ENCODE data around the gene CALML6. TPM values are rescaled to one million over a fixed set of nuclear protein-coding genes. Genes with fewer than 3 reads are reported as not detected.

CALML6 gene
- total and polyA plus RNA-seq, 8 donors, result 0.39 to 4.4 (median 1.1) TPM

DNA sequence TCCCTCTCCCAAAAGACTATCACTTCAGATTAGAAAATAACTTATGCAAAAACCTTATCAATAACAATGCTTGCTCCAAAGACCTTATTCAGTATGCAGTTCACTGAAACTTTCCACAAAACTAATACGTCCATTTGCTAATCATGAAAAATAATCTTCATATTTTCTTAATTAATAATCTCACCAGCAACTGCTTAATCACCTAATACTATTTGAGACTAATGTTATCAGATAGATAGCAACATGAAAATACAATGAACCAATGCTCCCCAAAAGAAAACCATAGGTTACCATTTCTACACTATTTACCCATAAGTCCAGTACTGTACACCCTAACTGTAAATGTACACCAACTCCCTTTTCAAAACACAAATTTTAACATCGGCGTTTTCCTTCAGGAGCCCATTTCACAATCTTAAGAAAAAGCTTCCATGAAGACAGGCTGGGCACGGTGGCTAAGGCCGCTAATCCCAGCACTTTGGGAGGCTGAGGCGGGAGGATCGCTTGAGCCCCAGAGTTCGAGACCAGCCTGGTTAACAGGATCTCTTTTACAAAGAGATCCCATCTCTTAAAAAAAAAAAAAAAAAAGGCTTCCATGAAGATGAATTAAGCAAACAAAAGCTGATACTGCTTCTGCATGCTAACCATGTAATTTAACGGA is 25.8 kb upstream of the CALML6 start:
- Histone ChIP-seq H3K27ac (peak overlapping the region in 2 of 4 donors; percentile 24 to 67), H3K4me1 (peaks cover 11 to 20% (median 19%) of the 10 kb centered on the region in 3 donors), H3K27me3 (no peaks in the 10 kb centered on the region), H3K4me3 (peak overlapping the region; percentile 60 to 93 (median 70)), H3K36me3 (no peaks in the 10 kb centered on the region), H3K9me3 (no peaks in the 10 kb centered on the region)
- WGBS, 2 donors, result 20 to 26% methylated on average over 9 of the region's 9 CpGs
- ATAC-seq, result no peak
- no peak for FAIRE-seq
- peak in 1 of 6 donors; percentile 15 for DNase-seq
- intact Hi-C loops (cut with DNase I), result loop anchor here in 1 of 3 donors (10.0 kb wide), 1 partner anchor 104 kb away; no protein-coding TSS in a partner anchor
- TF ChIP-seq, protein P1, sequence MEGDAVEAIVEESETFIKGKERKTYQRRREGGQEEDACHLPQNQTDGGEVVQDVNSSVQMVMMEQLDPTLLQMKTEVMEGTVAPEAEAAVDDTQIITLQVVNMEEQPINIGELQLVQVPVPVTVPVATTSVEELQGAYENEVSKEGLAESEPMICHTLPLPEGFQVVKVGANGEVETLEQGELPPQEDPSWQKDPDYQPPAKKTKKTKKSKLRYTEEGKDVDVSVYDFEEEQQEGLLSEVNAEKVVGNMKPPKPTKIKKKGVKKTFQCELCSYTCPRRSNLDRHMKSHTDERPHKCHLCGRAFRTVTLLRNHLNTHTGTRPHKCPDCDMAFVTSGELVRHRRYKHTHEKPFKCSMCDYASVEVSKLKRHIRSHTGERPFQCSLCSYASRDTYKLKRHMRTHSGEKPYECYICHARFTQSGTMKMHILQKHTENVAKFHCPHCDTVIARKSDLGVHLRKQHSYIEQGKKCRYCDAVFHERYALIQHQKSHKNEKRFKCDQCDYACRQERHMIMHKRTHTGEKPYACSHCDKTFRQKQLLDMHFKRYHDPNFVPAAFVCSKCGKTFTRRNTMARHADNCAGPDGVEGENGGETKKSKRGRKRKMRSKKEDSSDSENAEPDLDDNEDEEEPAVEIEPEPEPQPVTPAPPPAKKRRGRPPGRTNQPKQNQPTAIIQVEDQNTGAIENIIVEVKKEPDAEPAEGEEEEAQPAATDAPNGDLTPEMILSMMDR (IDR thresholded peaks at IDR 0.05), result no peak

DNA sequence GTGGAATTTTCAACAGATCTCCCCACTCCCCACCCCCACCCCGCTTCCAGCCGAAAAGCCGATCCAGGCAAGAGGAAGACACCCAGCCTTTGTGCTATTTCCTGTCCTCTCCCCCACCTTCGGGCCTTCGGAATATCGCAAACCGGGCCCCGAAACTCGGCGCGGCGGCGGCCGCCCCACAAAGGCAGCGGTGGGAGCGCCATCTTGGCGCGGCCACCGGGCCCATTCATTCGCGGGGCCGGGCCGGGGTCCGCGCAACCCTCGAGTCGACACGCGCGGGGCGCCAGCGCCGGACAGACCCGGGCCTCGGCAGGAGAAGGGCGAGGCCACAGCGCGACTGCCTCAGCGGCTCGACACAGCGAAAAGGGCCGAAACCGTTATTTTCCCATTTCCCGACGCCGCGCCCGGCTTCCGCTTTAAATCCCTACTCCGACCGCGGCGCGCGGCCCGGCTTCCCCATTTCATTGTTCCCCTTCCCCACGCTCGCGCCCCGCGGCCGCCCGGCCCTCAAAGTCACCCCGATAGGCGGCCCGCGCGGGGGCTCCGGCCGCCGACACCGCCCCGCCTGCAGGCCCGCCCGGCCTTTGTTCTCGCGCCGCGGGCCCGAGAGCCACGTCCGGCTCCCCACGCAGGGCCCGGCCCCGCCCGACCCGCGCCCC is 25.1 kb upstream of the CALML6 start:
- no peaks in the 10 kb centered on the region for H3K27me3 ChIP-seq
- H3K27ac ChIP-seq, result peak overlapping the region in 3 of 4 donors; percentile 24 to 88 (median 67)
- TF ChIP-seq, protein P1 (IDR thresholded peaks at IDR 0.05), result no peak
- ATAC-seq (peak in 1 of 4 donors; percentile 8), DNase-seq (peak in 5 of 6 donors; percentile 23 to 81 (median 56)), FAIRE-seq (no peak)
- H3K4me1 ChIP-seq, result peaks cover 18 to 28% (median 26%) of the 10 kb centered on the region in 3 donors
- peak overlapping the region; percentile 60 to 93 (median 70) for H3K4me3 ChIP-seq
- 0 to 1% methylated on average over 86 to 88 of the region's 88 CpGs for WGBS, 2 donors
- intact Hi-C loops (cut with DNase I), result loop anchor here in 2 of 3 donors (10.0 kb wide), 1 partner anchor 105 kb away; no protein-coding TSS in a partner anchor
- no peaks in the 10 kb centered on the region for H3K9me3 ChIP-seq
- no peaks in the 10 kb centered on the region for H3K36me3 ChIP-seq

DNA sequence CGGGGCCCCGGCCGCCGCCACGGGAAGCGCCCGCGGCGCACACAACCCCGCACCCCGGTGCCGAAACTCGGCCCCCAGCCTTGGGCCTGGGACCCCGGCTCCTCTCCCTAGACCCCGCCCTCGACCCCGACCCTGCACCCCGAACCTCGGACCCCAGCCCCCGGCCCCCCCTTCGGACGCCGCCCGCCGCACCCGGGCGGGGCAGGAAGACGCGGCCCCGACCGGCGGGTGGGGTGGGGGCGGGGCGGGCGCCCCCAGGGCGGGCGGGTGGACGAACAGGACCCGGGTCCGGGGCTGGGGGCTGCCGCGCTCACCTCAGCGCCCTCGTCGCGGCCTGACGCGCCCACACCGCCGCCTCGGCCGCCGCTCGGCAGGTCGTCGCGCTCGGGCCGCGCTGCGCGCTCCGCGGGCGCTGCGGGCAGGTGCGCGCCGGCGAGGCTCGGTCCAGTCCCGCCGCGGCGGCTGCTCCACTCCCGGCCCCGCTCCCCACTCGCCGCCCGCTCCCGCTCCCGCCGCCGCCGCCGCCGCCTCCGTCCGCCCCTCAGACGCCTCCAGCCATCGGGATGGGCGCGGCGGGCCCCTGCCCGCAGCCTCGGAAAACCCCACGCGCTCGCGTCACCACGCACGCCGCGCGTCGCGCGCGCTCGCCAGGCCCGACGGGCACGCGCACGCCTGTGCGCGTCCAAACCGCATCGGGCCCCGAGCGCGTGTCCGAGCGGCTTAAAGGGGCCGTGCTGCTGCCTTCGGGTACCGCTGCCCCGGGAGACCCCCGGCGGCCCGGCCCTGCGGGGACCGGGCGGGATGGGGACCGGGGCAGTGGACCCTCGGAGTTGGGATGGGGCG is 24.3 kb upstream of the CALML6 start, which contains the start of gene GNB1:
TSS of gene GNB1 (minus strand) at position 582 of the 843 bp plus-strand sequence. CDS start 65,634 bp downstream, outside the sequence.
- Histone ChIP-seq H3K9me3 (no peaks in the 10 kb centered on the region), H3K36me3 (no peaks in the 10 kb centered on the region), H3K4me3 (peak within 1 kb of the TSS; percentile 60 to 93 (median 70)), H3K4me1 (peaks cover 20 to 28% (median 26%) of the 10 kb centered on the region in 3 donors), H3K27me3 (no peaks in the 10 kb centered on the region), H3K27ac (peak within 1 kb of the TSS; percentile 68 to 88 (median 82))
- FAIRE-seq, result no peak
- 0 to 1% methylated on average over 50 to 137 of the region's 137 CpGs for WGBS, 2 donors
- TF ChIP-seq, protein P1 (IDR thresholded peaks at IDR 0.05), result no peak
- peak; percentile 85 to 95 (median 90) for DNase-seq
- ATAC-seq, result peak; percentile 82 to 92 (median 88)
- intact Hi-C loops (cut with DNase I), result loop anchor here in 1 of 3 donors (10.0 kb wide), 1 partner anchor 106 kb away; no protein-coding TSS in a partner anchor

DNA sequence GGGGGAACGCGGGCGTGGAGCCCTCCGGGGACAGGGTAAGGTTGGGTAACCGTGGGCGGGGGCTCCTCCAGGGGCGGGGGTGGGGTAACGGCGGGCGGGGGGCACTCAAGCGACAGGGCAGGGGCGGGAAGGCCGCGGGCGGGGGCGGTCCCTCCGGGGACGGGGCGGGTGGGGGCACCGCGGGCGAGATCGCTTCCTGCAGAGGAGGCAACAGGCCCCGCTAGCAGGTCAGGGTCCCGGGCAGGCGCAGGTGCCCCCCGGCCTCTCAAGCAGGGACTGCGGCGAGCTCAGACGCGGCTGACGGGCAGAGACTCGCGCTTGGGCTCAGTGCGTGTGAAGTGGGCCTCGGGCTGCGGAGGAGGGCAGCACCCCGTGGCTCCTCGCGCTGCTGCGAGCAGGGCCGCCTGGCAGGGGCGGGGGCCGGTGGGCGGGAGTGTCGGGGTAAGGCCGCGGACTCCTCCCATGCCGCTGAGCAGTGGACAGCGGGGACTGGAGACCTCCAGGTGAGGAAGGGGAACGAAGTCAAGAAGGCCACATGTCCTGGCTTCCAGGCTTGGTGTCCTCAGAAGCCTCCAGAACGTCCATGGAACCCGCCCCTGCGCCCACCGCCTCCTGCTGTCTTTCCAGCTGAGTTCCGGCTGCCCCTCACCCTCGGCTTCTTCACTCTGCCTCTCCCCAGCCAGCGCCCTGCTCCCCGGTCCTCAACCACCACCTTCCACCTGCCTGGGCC is 23.5 kb upstream of the CALML6 start:
- peaks cover 20 to 28% (median 26%) of the 10 kb centered on the region in 3 donors for H3K4me1 ChIP-seq
- WGBS, 2 donors, result 1 to 2% methylated on average over 41 to 57 of the region's 59 CpGs
- H3K9me3 ChIP-seq, result no peaks in the 10 kb centered on the region
- intact Hi-C loops (cut with DNase I), result loop anchor here in 1 of 3 donors (10.0 kb wide), 1 partner anchor 107 kb away; no protein-coding TSS in a partner anchor
- H3K27me3 ChIP-seq, result no peaks in the 10 kb centered on the region
- peak overlapping the region; percentile 38 to 93 (median 70) for H3K4me3 ChIP-seq
- TF ChIP-seq, protein P1 (IDR thresholded peaks at IDR 0.05), result no peak
- no peaks in the 10 kb centered on the region for H3K36me3 ChIP-seq
- ATAC-seq (peak; percentile 74 to 80 (median 74)), DNase-seq (peak; percentile 66 to 92 (median 86)), FAIRE-seq (no peak)
- peak overlapping the region; percentile 68 to 88 (median 82) for H3K27ac ChIP-seq
